ENCODE measurements around the gene CREB3. TPM values are rescaled to one million over a fixed set of nuclear protein-coding genes. Genes with fewer than 3 reads are reported as not detected.

The CREB3 gene
- total and polyA plus RNA-seq, 5 donors from 2014 or later, result 14.6 to 36.4 (median 34.5) TPM

GRCh38 chr9:35723426-35723825 lies 9.0 kb upstream of the CREB3 start:
- no peaks in the 10 kb centered on the region for H3K9me3 ChIP-seq (ENCODE audit: control insufficient read depth in 2 of 2, low read length in 2 of 2)
- peaks cover 0 to 25% (median 9%) of the 10 kb centered on the region in 4 donors for H3K4me1 Mint-ChIP-seq
- H3K27me3 ChIP-seq (ENCODE audit: control insufficient read depth, insufficient read depth, low read length), result no peaks in the 10 kb centered on the region
- no peak for DNase-seq
- ATAC-seq (ENCODE audit: low read depth in 2 of 2), result no peak
- peaks cover 56% of the 10 kb centered on the region for H3K36me3 Mint-ChIP-seq
- H3K36me3 ChIP-seq (ENCODE audit: control insufficient read depth, insufficient read depth, low read length), result peaks cover 78% of the 10 kb centered on the region
- peaks cover 17% of the 10 kb centered on the region for H3K4me1 ChIP-seq (ENCODE audit: control insufficient read depth, insufficient read depth, low read length, poor library complexity, severe bottlenecking)
- no peak overlapping the region for H3K4me3 ChIP-seq (ENCODE audit: low read depth, low read length)
- H3K27me3 Mint-ChIP-seq, result no peaks in the 10 kb centered on the region
- H3K4me3 Mint-ChIP-seq, result no peak overlapping the region
- no peak overlapping the region for H3K27ac ChIP-seq (ENCODE audit: insufficient read depth, low read length, poor library complexity, severe bottlenecking)
- H3K9me3 Mint-ChIP-seq, result no peaks in the 10 kb centered on the region
- H3K27ac Mint-ChIP-seq, result peak overlapping the region in 1 of 3 donors; percentile 20

DNA sequence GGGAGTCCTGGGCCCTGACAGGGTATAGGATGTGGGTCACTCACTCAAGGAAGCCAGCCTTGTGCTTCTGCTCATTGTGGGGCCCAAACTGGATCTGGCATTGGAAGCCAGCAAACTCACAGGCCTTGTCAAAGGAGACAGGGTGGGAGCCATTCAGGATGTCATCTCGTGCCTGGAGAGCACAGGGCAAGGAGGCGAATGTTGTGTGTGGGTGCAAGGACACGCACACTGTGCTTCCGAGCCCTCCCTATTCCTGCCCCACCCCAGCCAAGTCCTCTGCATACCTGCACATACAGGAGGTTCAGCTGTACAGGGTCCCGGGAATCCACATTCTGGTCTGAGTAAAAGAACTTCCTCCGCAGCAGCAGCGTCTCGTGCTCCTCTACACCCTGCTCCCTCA lies 8.6 kb upstream of the CREB3 start:
- Mint-ChIP-seq H3K36me3 (peaks cover 54% of the 10 kb centered on the region), H3K4me3 (no peak overlapping the region), H3K27me3 (no peaks in the 10 kb centered on the region), H3K9me3 (no peaks in the 10 kb centered on the region), H3K27ac (peak overlapping the region in 2 of 3 donors; percentile 20 to 38), H3K4me1 (peaks cover 0 to 25% (median 9%) of the 10 kb centered on the region in 4 donors)
- Histone ChIP-seq H3K4me1 (ENCODE audit: control insufficient read depth, insufficient read depth, low read length, poor library complexity, severe bottlenecking) (peaks cover 22% of the 10 kb centered on the region), H3K27ac (ENCODE audit: insufficient read depth, low read length, poor library complexity, severe bottlenecking) (no peak overlapping the region), H3K36me3 (ENCODE audit: control insufficient read depth, insufficient read depth, low read length) (peaks cover 73% of the 10 kb centered on the region), H3K9me3 (ENCODE audit: control insufficient read depth in 2 of 2, low read length in 2 of 2) (no peaks in the 10 kb centered on the region), H3K4me3 (ENCODE audit: low read depth, low read length) (no peak overlapping the region), H3K27me3 (ENCODE audit: control insufficient read depth, insufficient read depth, low read length) (no peaks in the 10 kb centered on the region)
- ATAC-seq (ENCODE audit: low read depth in 2 of 2) (no peak), DNase-seq (no peak)

DNA sequence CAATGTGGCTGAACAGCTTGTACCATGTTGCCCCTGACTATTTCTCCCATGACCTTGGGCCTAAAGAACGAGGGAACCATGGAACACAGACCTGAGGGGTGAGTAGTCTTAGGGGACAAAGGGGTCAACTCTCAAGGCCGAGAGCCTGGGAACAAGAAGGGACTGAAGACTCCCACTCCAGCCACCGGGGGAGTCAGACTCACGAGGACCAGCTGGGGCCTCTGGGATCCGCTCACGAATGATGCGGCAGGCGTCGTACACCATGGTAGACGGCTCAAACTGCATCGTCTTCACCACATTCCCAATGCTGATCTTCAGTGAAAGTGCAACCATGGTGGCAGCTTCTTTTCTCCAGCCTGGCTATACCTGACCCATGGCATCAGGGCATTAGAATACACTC lies 7.1 kb upstream of the CREB3 start:
- peaks cover 36% of the 10 kb centered on the region for H3K4me1 ChIP-seq (ENCODE audit: control insufficient read depth, insufficient read depth, low read length, poor library complexity, severe bottlenecking)
- Mint-ChIP-seq H3K27me3 (no peaks in the 10 kb centered on the region), H3K27ac (no peak overlapping the region), H3K4me3 (peak overlapping the region in 1 of 4 donors; percentile 16), H3K36me3 (peaks cover 46% of the 10 kb centered on the region), H3K4me1 (peaks cover 0 to 25% (median 10%) of the 10 kb centered on the region in 4 donors), H3K9me3 (no peaks in the 10 kb centered on the region)
- ATAC-seq (ENCODE audit: low read depth in 2 of 2) (no peak), DNase-seq (no peak)
- H3K27ac ChIP-seq (ENCODE audit: insufficient read depth, low read length, poor library complexity, severe bottlenecking), result no peak overlapping the region
- no peaks in the 10 kb centered on the region for H3K27me3 ChIP-seq (ENCODE audit: control insufficient read depth, insufficient read depth, low read length)
- no peak overlapping the region for H3K4me3 ChIP-seq (ENCODE audit: low read depth, low read length)
- H3K36me3 ChIP-seq (ENCODE audit: control insufficient read depth, insufficient read depth, low read length), result peaks cover 58% of the 10 kb centered on the region
- no peaks in the 10 kb centered on the region for H3K9me3 ChIP-seq (ENCODE audit: control insufficient read depth in 2 of 2, low read length in 2 of 2)

DNA sequence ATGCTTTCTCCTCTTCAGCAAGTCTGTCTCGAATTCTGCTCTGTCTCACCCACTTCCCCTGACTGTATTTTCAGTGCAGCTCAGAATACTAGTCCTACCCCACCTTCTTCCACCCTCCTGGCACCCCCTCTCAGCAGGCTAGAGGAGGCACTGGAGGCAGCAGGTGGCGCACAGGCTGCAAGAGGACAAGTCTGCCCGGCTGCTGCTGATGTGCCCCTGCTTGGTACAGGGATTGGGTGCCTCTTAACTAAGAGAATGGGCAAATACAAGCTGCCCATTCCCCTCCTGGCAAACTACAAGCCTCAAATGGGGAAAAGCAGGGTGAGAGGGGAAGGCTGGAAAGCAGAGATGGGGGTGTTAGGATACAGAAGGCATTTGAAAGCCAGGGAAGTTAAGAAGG lies 5.5 kb upstream of the CREB3 start:
- Mint-ChIP-seq H3K27me3 (no peaks in the 10 kb centered on the region), H3K36me3 (peaks cover 38% of the 10 kb centered on the region), H3K4me3 (peak overlapping the region in 3 of 4 donors; percentile 51 to 74 (median 70)), H3K4me1 (peaks cover 0 to 32% (median 19%) of the 10 kb centered on the region in 4 donors), H3K27ac (peak overlapping the region in 2 of 3 donors; percentile 40 to 72), H3K9me3 (no peaks in the 10 kb centered on the region)
- DNase-seq (peak in 2 of 3 donors; percentile 51 to 79), ATAC-seq (ENCODE audit: low read depth in 2 of 2) (peak; percentile 73 to 75)
- peak overlapping the region; percentile 65 for H3K27ac ChIP-seq (ENCODE audit: insufficient read depth, low read length, poor library complexity, severe bottlenecking)
- H3K9me3 ChIP-seq (ENCODE audit: control insufficient read depth in 2 of 2, low read length in 2 of 2), result no peaks in the 10 kb centered on the region
- H3K4me1 ChIP-seq (ENCODE audit: control insufficient read depth, insufficient read depth, low read length, poor library complexity, severe bottlenecking), result peaks cover 51% of the 10 kb centered on the region
- H3K27me3 ChIP-seq (ENCODE audit: control insufficient read depth, insufficient read depth, low read length), result no peaks in the 10 kb centered on the region
- H3K36me3 ChIP-seq (ENCODE audit: control insufficient read depth, insufficient read depth, low read length), result peaks cover 43% of the 10 kb centered on the region
- no peak overlapping the region for H3K4me3 ChIP-seq (ENCODE audit: low read depth, low read length)

DNA sequence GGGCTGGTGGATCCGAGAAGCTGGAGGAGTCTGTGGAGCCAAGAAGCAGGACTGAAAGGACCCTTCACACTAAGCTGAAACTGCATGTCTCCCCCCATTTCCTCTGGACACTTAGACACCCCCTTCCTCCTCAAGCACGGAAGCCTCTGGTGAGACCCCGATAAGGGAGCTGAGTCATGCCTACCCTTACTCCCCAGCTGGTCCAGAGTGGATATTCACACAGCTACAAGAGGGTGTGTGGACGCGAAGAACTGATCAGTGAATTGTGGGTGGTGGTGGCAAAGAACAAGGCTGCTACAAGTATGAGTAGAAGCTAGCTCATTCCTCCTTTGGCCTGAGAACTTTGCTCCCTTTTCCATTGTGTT lies 4.8 kb upstream of the CREB3 start:
- Mint-ChIP-seq H3K4me3 (peak overlapping the region in 1 of 4 donors; percentile 9), H3K4me1 (peaks cover 5 to 30% (median 17%) of the 10 kb centered on the region in 4 donors), H3K9me3 (no peaks in the 10 kb centered on the region), H3K27me3 (no peaks in the 10 kb centered on the region), H3K36me3 (peaks cover 34% of the 10 kb centered on the region), H3K27ac (no peak overlapping the region)
- Histone ChIP-seq H3K9me3 (ENCODE audit: control insufficient read depth in 2 of 2, low read length in 2 of 2) (no peaks in the 10 kb centered on the region), H3K36me3 (ENCODE audit: control insufficient read depth, insufficient read depth, low read length) (peaks cover 35% of the 10 kb centered on the region), H3K4me3 (ENCODE audit: low read depth, low read length) (peak overlapping the region; percentile 90), H3K4me1 (ENCODE audit: control insufficient read depth, insufficient read depth, low read length, poor library complexity, severe bottlenecking) (peaks cover 52% of the 10 kb centered on the region), H3K27me3 (ENCODE audit: control insufficient read depth, insufficient read depth, low read length) (no peaks in the 10 kb centered on the region), H3K27ac (ENCODE audit: insufficient read depth, low read length, poor library complexity, severe bottlenecking) (peak overlapping the region; percentile 65)
- DNase-seq, result no peak
- ATAC-seq (ENCODE audit: low read depth in 2 of 2), result no peak

DNA sequence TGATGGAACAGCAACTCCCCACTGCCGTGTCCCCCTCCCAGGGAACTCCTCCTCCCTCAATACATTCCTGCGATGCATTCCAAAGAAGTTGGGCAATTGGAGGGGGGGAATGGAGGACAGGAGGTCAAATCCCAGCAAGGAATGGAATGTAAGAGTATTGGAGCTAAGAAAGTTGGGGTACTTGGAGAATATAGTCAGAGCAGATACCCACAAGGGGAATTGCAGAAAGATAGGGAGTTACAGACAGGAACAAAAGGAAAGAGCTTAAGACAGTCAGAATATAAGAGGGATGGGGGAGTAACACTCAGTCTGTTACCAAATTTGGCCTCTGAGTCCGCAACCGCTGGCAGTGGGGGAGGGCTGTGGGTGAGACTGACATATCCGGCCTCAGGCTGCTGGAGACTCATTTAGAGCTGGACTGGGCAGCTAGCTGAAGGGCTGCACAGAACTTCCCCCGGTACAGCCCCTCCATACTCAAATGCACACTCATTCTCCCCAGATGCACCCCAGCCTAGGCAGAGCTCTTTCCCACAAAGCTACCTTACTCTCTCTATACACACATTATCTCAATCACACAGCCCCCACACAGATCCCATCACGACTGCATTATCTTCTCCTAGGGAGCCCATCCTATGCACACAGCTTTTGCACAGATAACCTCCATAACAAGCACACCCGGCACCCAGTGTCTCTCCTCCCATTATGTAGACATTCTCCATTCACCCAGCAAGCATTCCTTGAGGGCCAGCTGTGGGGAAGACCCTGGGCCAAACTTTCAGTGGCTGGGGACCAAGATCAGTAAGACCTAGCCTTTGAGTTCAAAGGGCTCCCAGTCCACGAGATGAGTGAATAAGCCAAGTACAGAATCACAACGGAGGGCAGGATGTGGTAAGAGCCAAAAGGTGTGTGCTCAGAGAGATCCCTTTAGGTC lies 4.2 kb upstream of the CREB3 start:
- no peak overlapping the region for H3K27ac Mint-ChIP-seq
- no peaks in the 10 kb centered on the region for H3K27me3 Mint-ChIP-seq
- H3K4me3 ChIP-seq (ENCODE audit: low read depth, low read length), result peak overlapping the region; percentile 90
- ATAC-seq (ENCODE audit: low read depth in 2 of 2) (no peak), DNase-seq (peak in 2 of 3 donors; percentile 48 to 78)
- H3K27ac ChIP-seq (ENCODE audit: insufficient read depth, low read length, poor library complexity, severe bottlenecking), result peak overlapping the region; percentile 65
- no peaks in the 10 kb centered on the region for H3K27me3 ChIP-seq (ENCODE audit: control insufficient read depth, insufficient read depth, low read length)
- no peaks in the 10 kb centered on the region for H3K9me3 Mint-ChIP-seq
- no peaks in the 10 kb centered on the region for H3K9me3 ChIP-seq (ENCODE audit: control insufficient read depth in 2 of 2, low read length in 2 of 2)
- peaks cover 31% of the 10 kb centered on the region for H3K36me3 ChIP-seq (ENCODE audit: control insufficient read depth, insufficient read depth, low read length)
- H3K4me1 ChIP-seq (ENCODE audit: control insufficient read depth, insufficient read depth, low read length, poor library complexity, severe bottlenecking), result peaks cover 59% of the 10 kb centered on the region
- no peak overlapping the region for H3K4me3 Mint-ChIP-seq
- peaks cover 31% of the 10 kb centered on the region for H3K36me3 Mint-ChIP-seq
- H3K4me1 Mint-ChIP-seq, result peaks cover 8 to 35% (median 22%) of the 10 kb centered on the region in 4 donors

DNA sequence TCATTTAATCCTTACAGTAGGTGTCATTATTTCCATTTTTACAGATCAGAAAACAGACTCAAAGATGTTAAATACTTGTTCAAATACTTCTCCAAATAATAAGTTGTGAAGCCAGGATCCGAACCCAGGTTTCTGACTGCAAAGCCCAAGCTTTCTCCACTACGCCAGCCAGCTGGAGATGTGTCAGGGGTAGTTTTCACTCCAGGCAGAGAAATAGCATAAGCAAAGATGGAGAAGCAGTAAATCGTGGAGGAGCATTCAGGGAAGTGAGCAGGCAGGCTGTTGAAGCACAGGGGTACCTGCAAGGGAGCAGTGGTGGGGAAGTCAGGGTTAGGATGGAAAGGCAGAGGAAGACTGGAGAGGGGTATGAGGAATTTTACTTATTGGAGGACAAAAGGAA lies 3.4 kb upstream of the CREB3 start:
- Mint-ChIP-seq H3K27ac (no peak overlapping the region), H3K27me3 (no peaks in the 10 kb centered on the region), H3K4me3 (no peak overlapping the region), H3K36me3 (peaks cover 26% of the 10 kb centered on the region), H3K9me3 (no peaks in the 10 kb centered on the region), H3K4me1 (peaks cover 11 to 41% (median 28%) of the 10 kb centered on the region in 4 donors)
- peak overlapping the region; percentile 65 for H3K27ac ChIP-seq (ENCODE audit: insufficient read depth, low read length, poor library complexity, severe bottlenecking)
- no peak for ATAC-seq (ENCODE audit: low read depth in 2 of 2)
- H3K9me3 ChIP-seq (ENCODE audit: control insufficient read depth in 2 of 2, low read length in 2 of 2), result no peaks in the 10 kb centered on the region
- no peak for DNase-seq
- peaks cover 67% of the 10 kb centered on the region for H3K4me1 ChIP-seq (ENCODE audit: control insufficient read depth, insufficient read depth, low read length, poor library complexity, severe bottlenecking)
- H3K36me3 ChIP-seq (ENCODE audit: control insufficient read depth, insufficient read depth, low read length), result peaks cover 23% of the 10 kb centered on the region
- no peaks in the 10 kb centered on the region for H3K27me3 ChIP-seq (ENCODE audit: control insufficient read depth, insufficient read depth, low read length)
- H3K4me3 ChIP-seq (ENCODE audit: low read depth, low read length), result peak overlapping the region; percentile 90

All from CD4-positive, CD25-positive, alpha-beta regulatory T cell (primary cell).